Middle frontal gyrus (tissue), 1 donor: Measurements from ENCODE around the gene FFAR2.
"Not testable (repeated sequence)": the region's sequence is repeated elsewhere in the genome, so short reads cannot be mapped to it uniquely, and the experiment has no call there.

ENCODE experiments used
- DNase-seq: peaks from one replicate; pipeline ENCODE4 v3.0.0-alpha.2; 2015; ENCODE audit warnings: low spot score; ENCODE audit errors: extremely low spot score

Gene FFAR2

DNA sequence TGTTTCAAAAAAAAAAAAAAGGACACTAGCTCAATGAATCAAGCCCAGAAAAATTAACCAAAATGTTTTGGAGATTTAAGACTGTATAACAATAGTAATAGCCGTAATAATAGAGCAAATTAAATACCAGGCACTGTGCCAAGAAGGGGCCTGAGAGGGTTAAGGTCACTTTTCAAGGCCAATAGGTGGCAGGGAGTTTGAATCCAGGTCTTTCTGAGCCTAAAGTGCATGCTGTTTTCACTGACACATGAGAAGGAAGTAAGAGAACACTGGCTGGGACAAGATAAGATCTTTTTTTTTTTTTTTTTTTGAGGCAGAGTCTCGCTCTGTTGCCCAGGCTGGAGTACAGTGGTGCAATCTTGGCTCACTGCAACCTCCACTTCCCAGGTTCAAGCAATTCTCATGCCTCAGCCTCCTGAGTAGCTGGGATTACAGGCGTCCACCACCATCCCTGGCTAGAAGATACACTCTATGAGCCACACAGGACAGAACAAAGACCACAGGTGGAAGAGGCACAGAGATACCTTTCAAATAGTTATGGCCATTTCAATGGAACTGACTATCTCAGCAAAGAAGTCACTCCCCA is 7.7 kb downstream of the FFAR2 start:
- DNase-seq = no peak

GRCh38 chr19:35457173-35457572 is 9.1 kb downstream of the FFAR2 start:
- DNase-seq = no peak

DNA sequence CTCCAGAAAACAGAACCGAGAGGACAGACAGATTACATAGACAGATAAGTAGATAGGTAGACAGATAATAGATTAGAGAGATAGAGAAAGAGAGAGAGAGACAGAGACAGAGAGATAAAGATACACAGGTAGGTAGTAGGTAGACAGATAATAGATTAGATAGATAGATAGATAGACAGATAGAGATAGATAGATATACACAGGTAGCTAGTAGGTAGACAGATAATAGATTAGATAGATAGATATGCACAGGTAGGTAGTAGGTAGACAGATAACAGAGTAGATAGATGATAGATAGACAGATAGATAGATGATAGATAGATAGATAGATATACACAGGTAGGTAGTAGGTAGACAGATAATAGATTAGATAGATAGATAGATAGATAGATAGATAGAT is 10.1 kb downstream of the FFAR2 start:
- no peak for DNase-seq

GRCh38 chr19:35458731-35459391 is 10.8 kb downstream of the FFAR2 start:
- DNase-seq = no peak

DNA sequence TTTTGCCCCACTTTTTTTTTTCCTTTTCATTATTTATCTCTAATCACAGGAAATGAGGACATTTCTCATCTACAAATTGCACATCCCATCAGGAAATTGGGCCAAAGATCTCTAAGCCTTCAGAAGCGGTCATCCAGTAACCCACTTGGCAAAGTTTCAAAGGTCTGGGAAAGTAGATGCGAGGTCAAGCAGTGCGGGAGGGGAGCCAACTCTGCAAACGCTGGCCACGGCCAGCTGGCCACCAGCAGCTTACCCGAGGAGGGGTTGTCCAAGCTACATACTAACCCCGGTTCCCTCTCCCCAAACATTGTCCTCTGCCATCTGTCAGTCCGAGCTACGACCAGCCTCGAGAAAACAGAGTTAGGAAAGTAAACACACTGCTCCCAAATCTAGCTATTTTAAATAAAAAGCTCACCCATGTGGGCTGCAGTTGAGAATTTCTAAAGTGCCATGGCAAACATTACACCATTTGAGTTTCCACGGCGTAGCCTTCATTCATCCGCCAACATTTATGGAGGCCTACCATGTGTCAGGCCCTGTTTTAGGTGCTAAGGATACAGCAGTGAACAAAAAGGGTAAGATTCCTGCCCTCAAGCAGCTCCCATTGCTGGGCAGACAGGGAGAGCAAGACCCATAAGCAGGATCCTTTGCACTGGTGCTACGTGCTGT is 11.5 kb downstream of the FFAR2 start:
- no peak for DNase-seq

DNA sequence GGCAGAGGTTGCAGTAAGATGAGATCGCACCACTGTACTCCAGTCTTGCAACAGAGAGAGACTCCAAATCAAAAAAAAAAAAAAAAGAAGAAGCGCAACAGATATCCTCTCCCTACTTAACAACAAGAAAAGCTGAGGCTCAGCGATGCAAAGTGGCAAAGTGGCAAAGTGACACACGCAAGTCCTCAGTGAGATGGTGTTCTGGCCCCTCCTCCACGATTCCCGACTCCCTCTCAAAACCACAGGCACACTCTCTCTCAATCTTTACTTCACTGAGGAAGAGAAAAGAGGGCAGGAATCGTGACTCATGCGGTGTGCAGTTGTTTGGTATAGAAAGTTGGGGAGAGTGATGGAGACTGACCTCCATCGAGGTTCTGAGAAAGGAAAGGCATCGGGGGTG is 12.6 kb downstream of the FFAR2 start:
- no peak for DNase-seq

DNA sequence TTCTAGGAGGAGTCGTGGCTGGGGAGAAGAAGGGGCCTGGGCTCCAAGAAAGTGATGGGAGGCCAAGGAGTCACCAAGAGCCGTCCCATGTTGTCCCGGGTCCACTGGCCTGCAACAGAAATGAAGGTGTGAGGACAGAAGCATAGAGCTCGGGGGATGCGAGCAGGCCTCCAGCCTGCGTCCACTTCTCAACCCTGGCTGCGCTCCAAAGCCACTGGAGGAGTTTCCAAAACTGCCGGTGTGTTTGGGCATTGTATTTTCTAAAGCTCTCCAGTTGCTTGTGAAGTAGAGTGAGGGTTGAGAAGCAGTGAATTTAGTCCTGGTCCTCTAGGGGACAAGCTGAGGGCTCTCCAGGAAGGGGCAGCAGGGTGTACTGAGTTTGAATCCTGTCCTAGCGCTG is 13.0 kb downstream of the FFAR2 start:
- DNase-seq = no peak

DNA sequence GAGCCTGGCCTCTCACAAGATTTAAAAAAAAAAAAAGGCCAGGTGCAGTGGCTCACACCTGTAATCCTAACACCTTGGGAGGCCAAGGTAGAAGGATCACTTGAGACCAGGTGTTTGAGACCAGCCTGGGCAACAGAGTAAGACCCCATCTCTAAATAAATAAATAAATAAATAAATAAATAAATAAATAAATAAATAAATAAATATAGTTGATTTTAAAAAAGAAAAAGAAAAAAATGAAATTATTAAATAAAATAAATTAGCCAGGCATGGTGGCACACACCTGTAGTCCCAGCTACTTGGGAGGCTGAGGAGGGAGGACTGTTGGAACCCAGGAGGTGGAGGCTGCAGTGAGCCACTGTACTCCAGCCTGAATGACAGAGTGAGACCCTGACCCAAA is 13.7 kb downstream of the FFAR2 start:
- DNase-seq = not testable (repeated sequence)

DNA sequence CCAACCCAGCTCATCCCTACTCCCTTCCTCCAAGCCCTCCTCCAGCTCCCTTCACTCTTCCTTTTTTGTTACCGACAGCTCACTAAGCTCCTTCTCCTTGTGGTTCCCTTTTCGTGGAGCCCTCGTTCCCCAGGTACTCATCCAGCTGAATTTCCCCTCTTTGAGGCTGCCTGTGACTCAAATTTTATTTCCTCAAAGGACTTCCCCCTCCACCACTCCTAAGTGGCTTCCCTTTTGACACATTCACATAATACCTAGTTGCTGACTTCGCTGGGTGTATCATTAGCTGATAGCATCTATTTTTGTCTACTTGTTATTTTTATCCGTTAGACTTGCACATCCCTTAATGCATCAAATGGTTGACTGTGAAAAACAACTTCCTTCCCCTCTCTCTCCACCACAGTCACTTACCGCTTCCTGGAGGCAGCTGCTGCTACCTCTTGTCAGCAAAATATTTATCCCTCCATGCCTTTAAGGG is 14.5 kb downstream of the FFAR2 start:
- no peak for DNase-seq

DNA sequence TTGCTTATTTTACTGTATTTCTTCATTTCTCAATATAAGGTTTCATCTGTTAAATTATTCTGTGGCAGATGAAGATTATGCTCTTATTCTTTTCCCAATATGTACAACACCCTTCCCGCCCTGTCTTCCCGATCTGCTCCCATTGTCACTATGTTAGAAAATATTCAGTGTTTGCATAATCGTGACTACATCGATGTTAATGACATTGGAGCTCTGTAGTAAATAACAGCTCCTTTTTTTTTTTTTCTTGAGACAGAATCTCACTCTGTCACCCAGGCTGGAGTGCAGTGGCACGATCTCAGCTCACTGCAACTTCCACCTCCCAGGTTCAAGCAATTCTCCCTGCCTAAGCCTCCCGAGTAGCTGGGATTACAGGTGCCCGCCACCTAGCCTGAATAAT is 14.9 kb downstream of the FFAR2 start:
- not testable (repeated sequence) for DNase-seq

GRCh38 chr19:35466259-35466658 is 18.2 kb downstream of the FFAR2 start:
- no peak for DNase-seq

DNA sequence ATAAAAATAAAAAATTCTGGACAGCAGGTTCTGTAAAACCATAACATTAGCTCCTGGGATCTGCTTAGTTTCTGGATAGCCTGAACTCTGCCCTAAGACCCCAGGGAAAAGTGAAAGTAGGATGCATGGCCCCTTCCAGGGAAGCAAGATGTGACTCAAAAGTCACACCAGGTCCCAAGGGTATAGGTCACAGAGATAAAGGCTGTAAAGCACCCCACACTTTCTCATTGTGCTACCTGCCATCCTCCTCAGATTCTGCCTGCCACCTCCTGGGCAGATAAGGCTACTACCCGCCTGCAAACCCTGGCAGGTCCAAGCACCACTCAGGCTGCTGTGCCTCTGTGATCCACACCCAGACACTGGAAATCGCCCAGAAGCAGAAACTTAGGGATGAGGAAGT is 20.6 kb downstream of the FFAR2 start:
- DNase-seq = no peak

GRCh38 chr19:35470128-35470527 is 22.1 kb downstream of the FFAR2 start:
- DNase-seq = no peak

- DNase-seq = not testable (repeated sequence)
Measured at GRCh38 chr19:35471075-35471474, 23.0 kb downstream of the FFAR2 start.

- DNase-seq = no peak
Measured at GRCh38 chr19:35471946-35472345, 23.9 kb downstream of the FFAR2 start.

DNA sequence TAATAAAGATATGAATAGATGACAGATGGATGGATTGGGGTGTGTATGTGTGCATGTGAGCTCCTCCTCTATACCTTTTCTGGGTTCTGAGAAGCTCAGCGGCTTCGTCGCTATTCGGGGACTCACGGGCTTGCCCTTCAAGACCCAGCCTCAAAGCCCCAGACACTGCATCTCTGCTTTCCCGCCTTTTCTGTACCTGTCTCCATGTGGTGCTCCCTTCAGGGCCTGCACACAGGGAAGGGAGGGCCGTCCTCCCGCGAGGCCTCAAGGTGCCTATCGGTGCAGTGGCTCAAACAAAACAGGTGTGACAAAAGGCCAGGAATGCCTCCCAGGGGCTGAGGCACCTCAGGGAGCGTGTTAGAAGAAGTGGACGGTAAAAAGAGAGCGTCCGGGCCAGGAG is 26.0 kb downstream of the FFAR2 start:
- DNase-seq = no peak

DNA sequence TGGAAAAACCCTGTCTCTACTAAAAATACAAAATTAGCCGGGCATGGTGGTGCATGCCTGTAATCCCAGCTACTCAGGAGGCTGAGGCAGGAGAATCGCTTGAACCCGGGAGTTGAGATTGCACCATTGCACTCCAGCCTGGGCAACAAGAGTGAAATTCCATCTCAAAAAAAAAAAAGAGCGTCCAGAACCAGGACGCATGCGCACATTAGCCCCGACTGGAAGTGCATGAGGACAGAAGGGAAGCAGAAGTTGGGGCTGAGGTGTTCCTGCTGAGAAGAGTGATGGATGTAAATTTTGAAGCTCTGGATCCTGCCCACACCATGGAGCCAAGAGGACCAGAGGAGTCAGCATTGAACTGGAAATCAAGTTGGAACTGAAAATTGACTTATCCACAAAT is 26.5 kb downstream of the FFAR2 start:
- not testable (repeated sequence) for DNase-seq

DNA sequence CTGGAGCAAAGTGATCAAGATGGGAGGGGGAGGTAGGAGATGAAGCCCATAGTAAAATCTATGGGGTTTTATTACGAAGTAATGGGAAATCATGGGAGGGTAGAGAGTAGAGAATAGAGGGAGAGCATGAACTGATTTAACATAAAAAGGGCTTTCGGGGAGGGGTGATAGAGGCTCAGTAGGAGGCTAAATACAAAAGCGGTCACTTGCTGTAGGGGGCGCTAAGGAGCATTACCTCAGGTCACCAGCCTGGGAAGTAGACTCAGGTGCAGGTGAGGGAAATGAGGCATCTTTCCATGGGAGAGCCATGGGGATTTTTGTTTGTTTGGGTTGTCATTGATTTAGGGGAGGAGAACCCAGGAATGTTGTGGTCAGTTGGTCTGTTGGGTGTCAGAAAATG is 28.1 kb downstream of the FFAR2 start:
- DNase-seq = no peak

- no peak for DNase-seq
Measured at GRCh38 chr19:35478794-35479677, 31.0 kb downstream of the FFAR2 start.

DNA sequence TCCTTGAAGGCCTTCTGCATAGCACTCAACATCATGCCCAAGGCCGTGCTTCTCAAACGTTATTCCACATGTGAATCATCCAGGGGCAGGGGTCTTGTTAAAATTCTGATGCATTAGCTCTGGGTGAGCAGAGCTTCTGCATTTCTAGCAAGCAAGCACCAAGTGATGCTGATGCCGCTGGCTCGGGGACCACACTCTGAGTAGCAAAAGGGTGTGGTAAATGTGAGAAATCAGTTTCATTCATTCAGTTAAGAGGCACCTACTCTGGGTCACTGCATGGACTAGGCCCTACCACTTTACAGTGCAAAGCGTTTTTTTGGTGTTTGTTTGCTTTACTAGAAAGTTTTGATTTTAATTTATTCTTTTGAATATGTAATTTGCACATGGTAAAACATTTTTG is 35.0 kb downstream of the FFAR2 start:
- DNase-seq = no peak

DNA sequence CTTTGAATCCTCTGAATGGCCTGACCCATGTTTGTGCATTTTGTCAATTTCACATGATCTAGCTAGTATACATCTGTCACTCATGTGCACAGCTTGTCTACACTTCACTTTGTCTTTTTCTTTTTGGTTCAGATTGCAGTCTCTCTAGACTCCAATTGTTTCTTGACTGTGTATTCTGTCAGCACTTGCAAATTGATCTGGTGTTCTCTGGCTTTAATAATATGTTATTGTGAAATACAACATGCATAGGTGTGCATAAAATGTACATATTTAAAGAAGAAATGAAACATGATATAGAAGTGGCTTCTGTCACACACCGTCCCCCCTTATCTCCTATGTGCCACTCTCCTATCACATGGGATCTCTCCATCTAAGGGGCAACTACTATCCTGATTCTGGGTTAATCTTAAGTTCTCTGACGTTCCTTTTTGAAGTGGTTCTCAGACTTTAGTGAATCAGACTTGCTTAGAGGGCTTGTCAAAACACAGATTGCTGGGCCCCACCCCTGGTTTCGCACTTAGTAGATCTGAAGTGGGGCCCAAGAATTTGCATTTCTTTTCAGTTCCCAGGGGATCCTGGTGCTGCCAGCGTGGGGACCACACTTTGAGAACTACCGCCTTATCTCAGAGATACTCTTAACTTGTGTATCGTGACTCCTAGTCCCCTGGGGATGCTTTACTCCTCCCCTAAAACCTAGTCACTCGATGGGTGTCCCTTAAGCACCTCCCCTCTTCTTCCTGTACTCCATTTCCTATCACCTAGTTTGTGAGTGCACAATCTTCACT is 36.4 kb downstream of the FFAR2 start:
- no peak for DNase-seq
